Nephron (organoid): Measurements from ENCODE around the gene PPP1R3G.

Experiments
- H3K27ac Mint-ChIP-seq, 3 experiments: 2 replicates each; pipeline ENCODE4 v1.8.0; 2020; ENCODE audit warnings: mixed read lengths in 3 of 3, mild to moderate bottlenecking in 2 of 3, moderate library complexity in 1 of 3
- H3K27me3 Mint-ChIP-seq: 2 replicates; pipeline ENCODE4 v1.8.0; 2021; ENCODE audit warnings: low read depth, mild to moderate bottlenecking, moderate library complexity, mixed read lengths
- H3K36me3 Mint-ChIP-seq: 2 replicates; pipeline ENCODE4 v1.8.0; 2020; ENCODE audit warnings: low read depth, mixed read lengths
- H3K4me1 Mint-ChIP-seq: 2 replicates; pipeline ENCODE4 v1.8.0; 2020; ENCODE audit warnings: mixed read lengths
- H3K4me3 Mint-ChIP-seq, 3 experiments: 2 replicates each; pipeline ENCODE4 v1.8.0; 2020; ENCODE audit warnings: mild to moderate bottlenecking in 3 of 3, mixed read lengths in 3 of 3, moderate library complexity in 2 of 3
- H3K9me3 Mint-ChIP-seq: 2 replicates; pipeline ENCODE4 v1.8.0; 2020; ENCODE audit warnings: mixed read lengths
- TF ChIP-seq, protein P1 (sequence below), 3 experiments: fragments of 200-600 bp; sonication (generic); IDR thresholded peaks; one replicate each; pipeline ENCODE4 v1.5.0; 2021; ENCODE audit warnings: antibody characterized with exemption in 3 of 3; ENCODE audit not compliant: unreplicated experiment in 3 of 3

The PPP1R3G gene

DNA sequence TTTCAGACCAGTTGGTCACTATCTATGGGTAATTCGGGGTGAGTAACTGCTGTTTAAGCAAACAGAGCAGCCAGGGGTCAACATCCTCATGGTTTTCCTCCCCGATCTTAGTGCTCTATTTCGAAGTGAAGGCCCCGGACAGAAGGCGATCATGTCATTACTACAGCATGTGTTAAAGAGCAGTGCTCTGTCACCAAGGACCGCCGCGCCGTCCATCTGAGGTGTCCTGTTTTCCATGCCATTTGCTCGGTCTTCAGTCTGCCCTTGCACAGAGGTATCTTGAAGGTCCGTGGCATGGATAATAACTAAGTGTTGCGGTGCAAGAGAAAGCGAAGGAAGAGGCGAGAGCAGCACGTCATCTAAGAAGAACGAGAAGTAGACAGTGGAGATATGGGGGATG is 25.1 kb downstream of the PPP1R3G start:
- peaks cover 11% of the 10 kb centered on the region for H3K4me1 Mint-ChIP-seq
- peaks cover 18% of the 10 kb centered on the region for H3K36me3 Mint-ChIP-seq
- no peaks in the 10 kb centered on the region for H3K9me3 Mint-ChIP-seq
- H3K27ac Mint-ChIP-seq = no peak overlapping the region
- TF ChIP-seq, protein P1, sequence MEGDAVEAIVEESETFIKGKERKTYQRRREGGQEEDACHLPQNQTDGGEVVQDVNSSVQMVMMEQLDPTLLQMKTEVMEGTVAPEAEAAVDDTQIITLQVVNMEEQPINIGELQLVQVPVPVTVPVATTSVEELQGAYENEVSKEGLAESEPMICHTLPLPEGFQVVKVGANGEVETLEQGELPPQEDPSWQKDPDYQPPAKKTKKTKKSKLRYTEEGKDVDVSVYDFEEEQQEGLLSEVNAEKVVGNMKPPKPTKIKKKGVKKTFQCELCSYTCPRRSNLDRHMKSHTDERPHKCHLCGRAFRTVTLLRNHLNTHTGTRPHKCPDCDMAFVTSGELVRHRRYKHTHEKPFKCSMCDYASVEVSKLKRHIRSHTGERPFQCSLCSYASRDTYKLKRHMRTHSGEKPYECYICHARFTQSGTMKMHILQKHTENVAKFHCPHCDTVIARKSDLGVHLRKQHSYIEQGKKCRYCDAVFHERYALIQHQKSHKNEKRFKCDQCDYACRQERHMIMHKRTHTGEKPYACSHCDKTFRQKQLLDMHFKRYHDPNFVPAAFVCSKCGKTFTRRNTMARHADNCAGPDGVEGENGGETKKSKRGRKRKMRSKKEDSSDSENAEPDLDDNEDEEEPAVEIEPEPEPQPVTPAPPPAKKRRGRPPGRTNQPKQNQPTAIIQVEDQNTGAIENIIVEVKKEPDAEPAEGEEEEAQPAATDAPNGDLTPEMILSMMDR (IDR thresholded peaks at IDR 0.05; ENCODE audit: unreplicated experiment in 3 of 3) = no peak
- peaks cover 3% of the 10 kb centered on the region for H3K27me3 Mint-ChIP-seq
- no peak overlapping the region for H3K4me3 Mint-ChIP-seq

DNA sequence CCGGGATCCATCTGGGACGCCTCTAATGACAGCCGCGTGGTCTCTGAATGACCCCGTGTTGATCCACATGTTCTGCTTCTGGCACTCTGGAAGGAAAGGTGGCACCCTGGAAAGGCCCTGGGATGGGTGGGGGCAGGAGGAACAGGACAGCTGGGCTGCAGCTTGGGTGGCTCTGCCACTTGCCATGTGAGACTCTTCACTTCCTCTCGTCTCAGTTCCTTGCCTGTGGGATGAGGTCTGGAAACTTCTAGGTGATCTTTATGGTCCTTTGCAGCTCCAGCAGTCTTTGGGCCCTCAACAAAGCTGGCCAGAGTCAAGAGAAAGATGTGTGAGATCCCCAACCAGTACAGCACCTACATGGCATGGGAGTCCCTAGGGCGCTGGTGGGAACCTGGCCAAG is 26.5 kb downstream of the PPP1R3G start:
- peaks cover 13% of the 10 kb centered on the region for H3K4me1 Mint-ChIP-seq
- H3K4me3 Mint-ChIP-seq = no peak overlapping the region
- TF ChIP-seq, protein P1 (IDR thresholded peaks at IDR 0.05; ENCODE audit: unreplicated experiment in 3 of 3) = no peak
- H3K27ac Mint-ChIP-seq = no peak overlapping the region
- H3K27me3 Mint-ChIP-seq = peaks cover 3% of the 10 kb centered on the region
- no peaks in the 10 kb centered on the region for H3K9me3 Mint-ChIP-seq
- H3K36me3 Mint-ChIP-seq = peaks cover 14% of the 10 kb centered on the region

DNA sequence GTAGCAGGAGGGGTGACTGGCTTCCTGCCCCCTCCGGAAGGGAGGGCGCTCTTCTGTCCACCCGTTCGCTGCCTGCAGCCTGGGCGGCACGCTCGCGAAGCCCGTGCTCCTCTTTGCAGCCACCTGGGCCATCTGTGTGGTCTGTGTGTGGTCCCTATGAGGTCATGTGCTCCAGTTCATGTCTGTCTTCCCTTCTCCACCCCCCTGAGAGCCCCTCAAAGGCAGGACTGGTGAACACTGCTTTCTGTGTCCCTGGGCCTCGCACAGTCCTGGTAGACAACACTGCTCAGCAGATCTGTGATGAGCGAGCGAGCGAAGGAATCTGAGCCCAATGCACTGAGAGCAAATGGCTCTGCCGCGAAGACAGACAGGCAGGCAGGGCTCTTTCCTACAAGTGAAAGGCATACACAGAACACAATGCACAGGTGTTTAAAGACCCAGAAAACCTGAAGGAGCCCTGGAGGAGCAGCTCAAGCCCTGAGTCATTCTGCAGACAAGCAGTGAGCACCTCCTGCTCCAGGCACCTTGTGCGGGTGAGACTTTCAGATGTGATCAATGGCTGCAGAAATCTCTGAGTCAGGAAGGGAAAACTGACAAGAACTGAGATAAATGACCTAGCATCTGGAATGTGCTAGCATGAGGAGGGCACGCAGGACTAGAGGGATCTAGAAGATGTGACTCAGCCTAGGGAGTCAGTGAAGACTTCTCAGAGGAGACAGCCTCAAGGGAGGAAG is 27.1 kb downstream of the PPP1R3G start:
- no peak overlapping the region for H3K4me3 Mint-ChIP-seq
- H3K27ac Mint-ChIP-seq = no peak overlapping the region
- TF ChIP-seq, protein P1 (IDR thresholded peaks at IDR 0.05; ENCODE audit: unreplicated experiment in 3 of 3) = no peak
- H3K4me1 Mint-ChIP-seq = peaks cover 13% of the 10 kb centered on the region
- peaks cover 14% of the 10 kb centered on the region for H3K36me3 Mint-ChIP-seq
- H3K9me3 Mint-ChIP-seq = no peaks in the 10 kb centered on the region
- peaks cover 3% of the 10 kb centered on the region for H3K27me3 Mint-ChIP-seq

DNA sequence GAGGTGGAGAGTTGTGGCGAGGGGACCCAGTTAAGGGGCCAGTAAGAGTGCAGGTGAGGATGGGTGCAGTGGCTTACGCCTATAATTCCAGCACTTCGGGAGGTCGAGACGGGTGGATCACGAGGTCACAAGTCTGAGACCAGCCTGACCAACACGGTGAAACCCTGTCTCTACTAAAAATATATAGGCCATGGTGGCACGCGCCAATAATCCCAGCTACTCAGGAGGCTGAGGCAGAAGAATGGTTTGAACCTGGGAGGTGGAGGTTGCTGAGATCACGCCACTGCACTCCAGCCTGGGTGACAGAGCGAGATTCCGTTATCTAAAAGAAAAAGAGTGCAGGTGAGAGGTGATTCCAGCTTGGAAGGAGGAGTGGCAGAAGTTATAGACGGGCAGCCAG is 28.0 kb downstream of the PPP1R3G start:
- TF ChIP-seq, protein P1 (IDR thresholded peaks at IDR 0.05; ENCODE audit: unreplicated experiment in 3 of 3) = no peak
- peaks cover 14% of the 10 kb centered on the region for H3K36me3 Mint-ChIP-seq
- peaks cover 10% of the 10 kb centered on the region for H3K4me1 Mint-ChIP-seq
- H3K9me3 Mint-ChIP-seq = no peaks in the 10 kb centered on the region
- H3K27ac Mint-ChIP-seq = no peak overlapping the region
- H3K27me3 Mint-ChIP-seq = no peaks in the 10 kb centered on the region
- H3K4me3 Mint-ChIP-seq = no peak overlapping the region

DNA sequence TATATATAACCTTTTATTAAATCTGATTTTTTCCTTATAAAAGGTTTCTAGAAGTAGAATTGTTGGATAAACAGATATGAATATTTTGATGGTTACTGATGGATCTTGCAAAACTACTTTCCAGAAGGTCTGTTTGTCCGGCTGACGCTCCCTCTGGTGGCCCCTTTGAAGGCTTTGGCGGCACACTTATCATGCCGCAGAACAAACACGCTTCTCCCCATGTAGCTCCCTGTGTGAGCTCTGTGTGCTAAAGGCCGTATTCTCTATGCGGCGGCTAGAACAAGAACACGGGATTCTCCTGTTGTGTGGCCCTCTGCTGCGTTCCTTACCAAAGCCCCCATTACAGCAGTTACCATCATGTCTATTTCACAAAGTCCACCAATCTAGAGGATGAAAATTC is 30.0 kb downstream of the PPP1R3G start:
- Mint-ChIP-seq H3K4me3 (no peak overlapping the region), H3K27me3 (no peaks in the 10 kb centered on the region)
- TF ChIP-seq, protein P1 (IDR thresholded peaks at IDR 0.05; ENCODE audit: unreplicated experiment in 3 of 3) = peak in 1 of 3 experiments; percentile 12

More for the DNA sequence above, 30.0 kb downstream of the PPP1R3G start:
- H3K27ac Mint-ChIP-seq = no peak overlapping the region
- no peaks in the 10 kb centered on the region for H3K9me3 Mint-ChIP-seq
- peaks cover 12% of the 10 kb centered on the region for H3K36me3 Mint-ChIP-seq
- H3K4me1 Mint-ChIP-seq = peaks cover 13% of the 10 kb centered on the region
